GM19467 (cell line): ENCODE measurements around the gene RNF40.

ENCODE experiments used
- ATAC-seq: cut with Tn5 transposase; IDR thresholded peaks from one replicate; pipeline ENCODE4 v1.9.1; 2021; ENCODE audit warnings: mild to moderate bottlenecking, moderate library complexity; ENCODE audit not compliant: unreplicated experiment

Gene RNF40

DNA sequence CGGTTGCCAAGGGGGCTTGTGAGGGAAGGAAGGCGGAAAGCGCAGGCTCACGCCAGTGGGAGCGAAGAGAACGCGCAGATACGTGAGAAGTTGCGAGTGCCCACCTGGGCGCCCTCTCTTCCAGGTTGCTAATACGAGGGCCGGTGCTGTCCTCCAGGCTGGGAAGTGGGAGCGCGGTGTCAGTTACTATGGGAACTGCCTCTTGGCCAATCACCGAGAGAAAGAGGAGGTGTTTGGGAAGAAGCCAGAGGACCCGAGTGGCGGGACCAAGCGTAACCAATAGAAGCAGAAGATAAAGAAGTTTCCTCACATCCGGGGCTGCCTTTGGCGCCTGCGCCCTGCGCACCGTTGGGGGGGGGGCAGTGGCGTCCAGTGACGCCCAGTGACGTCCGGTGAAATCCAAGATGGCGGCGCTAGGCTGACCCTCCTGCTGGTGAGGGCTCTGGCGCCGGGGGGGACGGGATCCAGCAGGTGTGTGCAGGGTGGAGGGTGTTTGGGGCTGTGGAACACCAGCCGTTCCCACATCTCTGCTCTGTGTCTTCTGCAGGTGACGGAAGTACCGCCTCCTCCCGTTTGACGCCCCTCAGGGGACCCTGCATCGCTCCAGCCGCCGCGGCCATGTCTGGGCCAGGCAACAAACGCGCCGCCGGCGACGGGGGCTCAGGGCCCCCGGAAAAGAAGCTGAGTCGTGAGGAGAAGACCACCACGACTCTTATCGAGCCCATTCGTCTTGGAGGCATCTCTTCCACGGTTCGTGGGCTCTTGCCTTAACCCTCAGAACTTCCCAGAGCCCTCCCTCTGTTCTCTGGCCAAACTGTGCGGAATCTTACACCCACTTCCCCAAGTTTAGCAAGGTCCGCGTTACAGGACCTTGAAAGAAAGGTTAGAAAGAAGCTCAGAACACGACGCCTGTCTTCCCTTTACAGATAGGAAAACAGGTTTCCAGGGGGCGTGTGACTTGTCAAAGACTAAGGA lies at the start of gene RNF40, which contains the start of gene CFAP119:
Gene RNF40 (plus strand): TSS at position 395 of the 975 bp plus-strand sequence. CDS start 224 bp downstream, at position 619.
Gene CFAP119 (minus strand): TSS at position 135 of the 975 bp plus-strand sequence. CDS start 314 bp downstream, outside the sequence.
- peak; percentile 59 for ATAC-seq

DNA sequence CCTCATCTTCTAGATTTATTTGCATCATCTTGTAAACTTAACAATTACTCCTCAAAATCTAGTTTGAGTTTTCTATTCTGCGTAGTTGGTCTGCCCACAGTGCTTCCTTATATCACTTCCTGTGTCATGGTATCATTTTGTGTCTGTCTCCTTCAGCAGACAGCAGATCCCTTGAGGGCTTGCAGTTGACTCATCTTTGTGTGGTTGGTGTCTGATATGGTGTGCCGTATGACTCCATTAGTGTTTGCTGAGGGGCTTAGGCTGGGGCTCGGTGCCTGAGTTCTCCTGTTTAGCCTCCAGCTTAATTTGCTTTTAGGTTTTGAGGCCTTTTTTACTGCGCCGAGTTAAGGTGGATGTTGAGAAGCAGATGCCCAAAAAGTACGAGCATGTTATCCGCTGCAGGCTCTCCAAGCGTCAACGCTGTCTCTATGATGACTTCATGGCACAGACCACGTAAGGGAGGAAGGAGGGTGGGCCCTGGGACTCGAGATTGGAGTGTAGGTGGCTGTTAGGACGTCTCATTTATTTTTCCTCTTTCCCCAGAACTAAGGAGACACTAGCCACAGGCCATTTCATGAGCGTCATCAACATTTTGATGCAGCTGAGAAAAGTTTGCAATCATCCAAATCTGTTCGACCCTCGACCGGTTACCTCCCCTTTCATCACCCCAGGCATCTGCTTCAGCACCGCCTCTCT lies 46.2 kb upstream of the RNF40 start:
- ATAC-seq, result no peak

GRCh38 chr16:30720086-30720485 lies 42.0 kb upstream of the RNF40 start:
- ATAC-seq, result no peak

GRCh38 chr16:30720694-30721093 lies 41.4 kb upstream of the RNF40 start:
- no peak for ATAC-seq

- ATAC-seq, result no peak
These were observed 41.0 kb upstream of the RNF40 start for GRCh38 chr16:30721167-30721566.

- no peak for ATAC-seq
These were observed 40.5 kb upstream of the RNF40 start for GRCh38 chr16:30721606-30722005.

- ATAC-seq, result no peak
These were observed 39.7 kb upstream of the RNF40 start for GRCh38 chr16:30722443-30722842.

- ATAC-seq, result no peak
These were observed 39.2 kb upstream of the RNF40 start for GRCh38 chr16:30722916-30723315.

GRCh38 chr16:30723725-30724355 lies 38.3 kb upstream of the RNF40 start:
- no peak for ATAC-seq

DNA sequence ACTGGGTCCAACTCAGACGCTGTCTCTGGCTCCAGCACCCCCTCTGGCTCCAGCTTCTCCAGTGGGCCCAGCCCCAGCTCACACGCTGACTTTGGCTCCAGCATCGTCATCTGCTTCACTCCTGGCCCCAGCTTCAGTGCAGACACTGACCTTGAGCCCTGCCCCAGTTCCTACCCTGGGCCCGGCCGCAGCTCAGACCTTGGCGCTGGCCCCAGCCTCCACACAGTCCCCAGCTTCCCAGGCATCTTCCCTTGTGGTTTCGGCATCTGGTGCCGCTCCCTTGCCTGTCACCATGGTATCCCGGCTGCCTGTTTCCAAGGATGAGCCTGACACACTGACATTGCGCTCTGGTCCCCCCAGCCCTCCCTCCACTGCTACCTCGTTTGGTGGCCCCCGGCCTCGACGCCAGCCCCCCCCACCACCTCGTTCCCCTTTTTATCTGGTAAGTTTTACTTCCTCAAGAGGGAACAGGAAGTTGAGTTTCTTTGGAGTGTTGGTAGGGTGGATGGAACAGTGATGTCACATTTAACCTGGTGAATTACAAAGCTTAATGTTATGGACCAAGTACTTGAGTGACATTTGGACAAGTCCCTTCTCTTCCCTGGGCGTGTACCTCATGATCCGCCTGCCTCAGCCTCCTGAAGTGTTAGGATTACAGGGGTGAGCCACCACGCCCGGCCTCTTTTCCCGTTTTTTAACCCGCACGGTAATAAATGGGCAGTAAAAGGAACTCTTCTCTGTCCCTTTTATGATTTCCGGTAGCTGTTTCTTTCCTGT lies 37.3 kb upstream of the RNF40 start:
- ATAC-seq, result no peak

DNA sequence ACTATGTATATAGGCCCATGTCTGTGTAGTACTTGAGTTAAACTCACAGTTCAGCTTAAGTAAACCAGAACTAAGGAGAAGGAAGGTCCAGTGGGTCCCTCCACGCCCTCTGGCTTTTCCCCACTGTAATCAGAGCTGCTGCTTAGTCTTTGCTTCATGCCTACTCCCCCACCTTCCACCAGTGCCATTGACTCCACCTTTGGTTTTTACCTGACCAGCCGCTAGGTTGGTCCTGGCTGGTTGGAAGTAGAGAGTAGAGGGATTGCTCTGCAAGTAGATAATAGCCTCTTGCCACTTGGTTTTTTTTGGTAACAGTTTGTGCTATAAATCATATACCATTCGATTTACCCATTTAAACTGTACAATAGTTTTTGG lies 36.7 kb upstream of the RNF40 start:
- no peak for ATAC-seq

DNA sequence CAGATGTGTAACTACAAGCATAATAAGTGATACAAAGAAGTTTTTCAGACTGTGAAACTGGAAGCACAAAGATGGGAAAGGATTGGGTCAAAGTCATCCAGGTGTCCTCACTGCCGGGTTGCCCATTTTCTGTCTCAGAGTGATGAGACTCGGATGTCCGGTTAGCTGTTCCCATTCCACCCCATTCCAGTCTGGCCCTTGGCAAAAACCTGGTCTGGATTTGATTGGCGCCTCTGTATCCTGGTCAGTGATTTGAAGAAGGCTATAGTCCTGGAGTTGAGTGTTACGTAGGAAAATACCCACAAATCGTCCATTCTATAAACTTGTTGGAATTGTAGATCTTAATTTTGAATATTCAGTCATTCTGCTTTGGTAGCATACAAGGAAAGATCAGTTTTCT lies 33.8 kb upstream of the RNF40 start:
- no peak for ATAC-seq

DNA sequence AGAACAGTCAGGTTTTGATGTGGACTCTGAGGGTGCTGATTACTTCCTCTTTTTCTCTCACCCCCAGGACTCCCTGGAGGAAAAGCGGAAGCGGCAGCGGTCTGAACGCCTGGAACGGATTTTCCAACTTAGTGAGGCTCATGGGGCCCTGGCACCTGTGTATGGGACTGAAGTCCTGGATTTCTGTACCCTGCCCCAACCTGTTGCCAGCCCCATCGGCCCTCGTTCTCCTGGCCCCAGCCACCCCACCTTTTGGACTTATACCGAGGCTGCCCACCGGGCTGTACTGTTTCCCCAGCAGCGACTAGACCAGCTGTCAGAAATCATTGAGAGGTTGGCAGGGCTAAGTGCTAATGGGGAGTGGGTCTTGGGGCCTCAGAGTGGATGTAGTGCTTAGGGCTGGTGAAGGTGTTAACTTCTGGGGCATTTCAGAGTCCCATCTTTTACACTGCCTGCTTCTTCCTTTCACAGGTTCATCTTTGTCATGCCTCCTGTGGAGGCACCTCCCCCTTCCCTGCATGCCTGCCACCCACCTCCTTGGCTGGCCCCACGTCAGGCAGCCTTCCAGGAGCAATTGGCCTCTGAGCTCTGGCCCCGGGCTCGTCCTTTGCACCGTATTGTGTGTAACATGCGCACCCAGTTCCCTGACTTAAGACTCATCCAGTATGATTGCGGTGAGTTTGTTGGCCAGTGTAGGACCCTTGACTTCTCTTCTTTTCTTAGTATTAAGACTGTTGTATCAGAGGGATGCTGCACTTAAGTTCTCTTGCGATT lies 33.0 kb upstream of the RNF40 start:
- no peak for ATAC-seq

DNA sequence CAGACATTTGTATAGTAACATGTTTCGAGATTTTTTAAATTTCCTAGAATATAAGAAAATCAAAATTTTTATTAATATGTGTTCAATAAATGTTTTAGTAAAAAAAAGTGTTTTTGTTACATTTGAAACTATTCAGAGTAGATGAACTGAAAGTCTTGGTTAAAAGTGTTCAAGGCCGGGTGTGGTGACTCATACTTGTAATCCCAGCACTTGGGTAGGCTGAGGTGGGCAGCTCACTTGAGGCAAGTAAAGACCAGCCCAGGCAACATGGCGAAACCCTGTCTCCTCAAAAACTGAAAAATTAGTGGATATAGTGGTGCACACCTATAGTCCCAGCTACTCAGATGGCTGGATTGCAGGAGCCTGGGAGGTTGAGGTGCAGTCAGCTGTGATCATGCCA lies 30.7 kb upstream of the RNF40 start:
- ATAC-seq, result no peak

- ATAC-seq, result no peak
These were observed 24.9 kb upstream of the RNF40 start for GRCh38 chr16:30736995-30737793.

- no peak for ATAC-seq
These were observed 24.1 kb upstream of the RNF40 start for GRCh38 chr16:30737794-30738648.

GRCh38 chr16:30738984-30739951 lies 22.9 kb upstream of the RNF40 start:
- ATAC-seq, result no peak
